GM23338 (cell line): Measurements from ENCODE around the gene SLC36A1.

Experiments
- CTCF ChIP-seq, 2 experiments: fragments of 200-600 bp in 1 of 2; sonication (generic) in 1 of 2; conservative IDR thresholded peaks; 2 replicates each; pipeline versions ENCODE4 v1.5.1 to v1.6.1; 2016 to 2017; ENCODE audit warnings: antibody characterized with exemption in 2 of 2, low read depth in 2 of 2, mild to moderate bottlenecking in 2 of 2, moderate library complexity in 1 of 2
- EZH2 ChIP-seq: fragments of 200-600 bp; sonication (generic); IDR thresholded peaks from one replicate; pipeline ENCODE4 v1.8.0; 2017; ENCODE audit warnings: antibody characterized with exemption, mild to moderate bottlenecking, low read depth; ENCODE audit not compliant: unreplicated experiment
- EZH2phosphoT487 ChIP-seq: fragments of 200-600 bp; sonication (generic); IDR thresholded peaks from one replicate; pipeline ENCODE4 v1.8.1; 2018; ENCODE audit warnings: antibody characterized with exemption; ENCODE audit not compliant: unreplicated experiment
- ZNF462 ChIP-seq: fragments of 250-450 bp; sonication (Bioruptor Pico); IDR thresholded peaks from 2 replicates; pipeline ENCODE4 v1.5.0; 2020; ENCODE audit warnings: mild to moderate bottlenecking, moderate library complexity

- TF ChIP-seq CTCF (conservative IDR thresholded peaks at IDR 0.05; ENCODE audit: low read depth in 2 of 2) (no peak), ZNF462 (CRISPR knock-in tag) (no peak), EZH2phosphoT487 (no peak), EZH2 (no peak)
Observed at GRCh38 chr5:151456321-151456940, 9.0 kb downstream of the SLC36A1 start.
